ENCODE results near the gene TRAPPC4. TPM values are rescaled to one million over a fixed set of nuclear protein-coding genes. Genes with fewer than 3 reads are reported as not detected.

Gene TRAPPC4
- total and polyA plus RNA-seq, 4 donors, result 21.1 to 35.7 (median 32.4) TPM

- TF ChIP-seq SP1 (IDR thresholded peaks at IDR 0.05) (peak; percentile 61), REST (IDR thresholded peaks at IDR 0.05) (no peak), HNF4A (conservative IDR thresholded peaks at IDR 0.05) (peak; percentile 17 to 25)
Measured at GRCh38 chr11:119067371-119068222, 49.0 kb downstream of the TRAPPC4 start, which contains the start of gene VPS11 (continued).

Small RNA genes within 50 kb of the gene (small RNA-seq; reads per million reads assigned to genes)
- gene AP003392.2 (not detected), gene RF00017 (not detected), gene RF00019 (not detected)

Other genes starting within 250 kb of the TRAPPC4 start
- gene DDX6, start 227.6 kb upstream of the TRAPPC4 start, total RNA-seq, result 10 to 100 TPM; 74.5 to 98.4 TPM
- gene DDX6, start 227.6 kb upstream of the TRAPPC4 start, polyA plus RNA-seq, result 10 to 100 TPM; 11.3 to 13.2 TPM
- gene CXCR5, start 134.9 kb upstream of the TRAPPC4 start, total RNA-seq, result not detected
- under 1 TPM; 0.06 to 0.92 TPM for gene CXCR5, start 134.9 kb upstream of the TRAPPC4 start, polyA plus RNA-seq
- 10 to 100 TPM in 1 of 2 donors, 1 to 10 TPM in 1; 6.1 to 10.2 TPM for gene BCL9L, start 92.8 kb upstream of the TRAPPC4 start, total RNA-seq
- gene BCL9L, start 92.8 kb upstream of the TRAPPC4 start, polyA plus RNA-seq, result 10 to 100 TPM in 1 of 2 donors, 1 to 10 TPM in 1; 2.2 to 11.6 TPM
- gene UPK2, start 62.5 kb upstream of the TRAPPC4 start, total RNA-seq, result not detected
- not detected for gene UPK2, start 62.5 kb upstream of the TRAPPC4 start, polyA plus RNA-seq
- not detected for gene FOXR1, start 47.0 kb upstream of the TRAPPC4 start, total RNA-seq
- gene FOXR1, start 47.0 kb upstream of the TRAPPC4 start, polyA plus RNA-seq, result not detected
- 10 to 100 TPM; 12.0 to 33.6 TPM for gene CENATAC, start 20.6 kb upstream of the TRAPPC4 start, total RNA-seq
- 10 to 100 TPM in 1 of 2 donors, 1 to 10 TPM in 1; 6.0 to 14.5 TPM for gene CENATAC, start 20.6 kb upstream of the TRAPPC4 start, polyA plus RNA-seq
- gene RPS25, start 423 bp upstream of the TRAPPC4 start, total RNA-seq, result 100 to 1,000 TPM; 228 to 294 TPM
- 100 to 1,000 TPM; 477 to 499 TPM for gene RPS25, start 423 bp upstream of the TRAPPC4 start, polyA plus RNA-seq
- gene SLC37A4, start 12.1 kb downstream of the TRAPPC4 start, total RNA-seq, result 100 to 1,000 TPM in 1 of 2 donors, 10 to 100 TPM in 1; 62.7 to 184 TPM
- gene SLC37A4, start 12.1 kb downstream of the TRAPPC4 start, polyA plus RNA-seq, result 10 to 100 TPM; 93.8 to 98.7 TPM
- gene HYOU1, start 38.4 kb downstream of the TRAPPC4 start, total RNA-seq, result 100 to 1,000 TPM in 1 of 2 donors, 10 to 100 TPM in 1; 46.3 to 270 TPM
- 100 to 1,000 TPM in 1 of 2 donors, 10 to 100 TPM in 1; 41.6 to 191 TPM for gene HYOU1, start 38.4 kb downstream of the TRAPPC4 start, polyA plus RNA-seq
- 10 to 100 TPM; 12.9 to 17.4 TPM for gene VPS11, start 49.1 kb downstream of the TRAPPC4 start, total RNA-seq
- gene VPS11, start 49.1 kb downstream of the TRAPPC4 start, polyA plus RNA-seq, result 10 to 100 TPM in 1 of 2 donors, 1 to 10 TPM in 1; 7.2 to 11.5 TPM
- 100 to 1,000 TPM in 1 of 2 donors, 10 to 100 TPM in 1; 10.5 to 224 TPM for gene HMBS, start 66.1 kb downstream of the TRAPPC4 start, total RNA-seq
- gene HMBS, start 66.1 kb downstream of the TRAPPC4 start, polyA plus RNA-seq, result 10 to 100 TPM; 21.2 to 32.2 TPM
- gene DPAGT1, start 83.1 kb downstream of the TRAPPC4 start, total RNA-seq, result 10 to 100 TPM; 12.8 to 40.5 TPM
- gene DPAGT1, start 83.1 kb downstream of the TRAPPC4 start, polyA plus RNA-seq, result 10 to 100 TPM; 34.3 to 48.0 TPM
- gene C2CD2L, start 88.6 kb downstream of the TRAPPC4 start, total RNA-seq, result 1 to 10 TPM; 3.5 to 6.1 TPM
- gene C2CD2L, start 88.6 kb downstream of the TRAPPC4 start, polyA plus RNA-seq, result 1 to 10 TPM; 2.5 to 6.3 TPM
- gene HINFP, start 102.8 kb downstream of the TRAPPC4 start, total RNA-seq, result 10 to 100 TPM; 10.2 to 14.3 TPM
- gene HINFP, start 102.8 kb downstream of the TRAPPC4 start, polyA plus RNA-seq, result 1 to 10 TPM; 6.4 to 6.5 TPM
- under 1 TPM; 0.05 to 0.17 TPM for gene ABCG4, start 130.3 kb downstream of the TRAPPC4 start, total RNA-seq
- gene ABCG4, start 130.3 kb downstream of the TRAPPC4 start, polyA plus RNA-seq, result under 1 TPM in 1 of 2 donors, not detected in 1; 0.03 TPM
- gene NLRX1, start 150.0 kb downstream of the TRAPPC4 start, total RNA-seq, result 10 to 100 TPM; 11.0 to 12.0 TPM
- gene NLRX1, start 150.0 kb downstream of the TRAPPC4 start, polyA plus RNA-seq, result 1 to 10 TPM; 4.2 to 9.8 TPM
- under 1 TPM in 1 of 2 donors, not detected in 1; 0.17 TPM for gene NHERF4, start 166.7 kb downstream of the TRAPPC4 start, total RNA-seq
- under 1 TPM in 1 of 2 donors, not detected in 1; 0.03 TPM for gene NHERF4, start 166.7 kb downstream of the TRAPPC4 start, polyA plus RNA-seq
- gene CBL, start 187.6 kb downstream of the TRAPPC4 start, total RNA-seq, result 1 to 10 TPM; 5.3 to 5.5 TPM
- 1 to 10 TPM; 1.6 to 1.7 TPM for gene CBL, start 187.6 kb downstream of the TRAPPC4 start, polyA plus RNA-seq